ENCODE data around the gene HGF.

HGF gene

GRCh38 chr7:81714306-81714705, 55.5 kb downstream of the HGF start:
- no peak for DNase-seq

- no peak for DNase-seq
Measured at GRCh38 chr7:81710751-81711150, 59.1 kb downstream of the HGF start.

GRCh38 chr7:81709836-81710235, 60.0 kb downstream of the HGF start:
- DNase-seq = no peak

GRCh38 chr7:81707966-81708365, 61.9 kb downstream of the HGF start:
- no peak for DNase-seq

GRCh38 chr7:81707196-81707595, 62.7 kb downstream of the HGF start:
- no peak for DNase-seq

GRCh38 chr7:81705206-81705605, 64.6 kb downstream of the HGF start:
- DNase-seq = no peak

- no peak for DNase-seq
Measured at GRCh38 chr7:81704595-81704994, 65.3 kb downstream of the HGF start.

GRCh38 chr7:81698965-81699364, 70.9 kb downstream of the HGF start:
- no peak for DNase-seq

GRCh38 chr7:81694711-81695110, 75.1 kb downstream of the HGF start:
- DNase-seq = no peak

GRCh38 chr7:81693894-81694293, 76.0 kb downstream of the HGF start:
- DNase-seq = no peak

- DNase-seq = no peak
Measured at GRCh38 chr7:81693080-81693479, 76.8 kb downstream of the HGF start.

GRCh38 chr7:81692146-81692905, 77.5 kb downstream of the HGF start:
- DNase-seq = no peak

- DNase-seq = no peak
Measured at GRCh38 chr7:81691199-81691821, 78.5 kb downstream of the HGF start.

- no peak for DNase-seq
Measured at GRCh38 chr7:81690688-81691087, 79.2 kb downstream of the HGF start.

GRCh38 chr7:81690251-81690650, 79.6 kb downstream of the HGF start:
- DNase-seq = no peak

- no peak for DNase-seq
Measured at GRCh38 chr7:81688622-81689411, 81.0 kb downstream of the HGF start.

GRCh38 chr7:81687062-81687461, 82.8 kb downstream of the HGF start:
- DNase-seq = no peak

GRCh38 chr7:81685270-81685868, 84.5 kb downstream of the HGF start:
- DNase-seq = no peak

- DNase-seq = no peak
Measured at GRCh38 chr7:81684514-81685269, 85.2 kb downstream of the HGF start.

GRCh38 chr7:81684033-81684432, 85.8 kb downstream of the HGF start:
- no peak for DNase-seq

GRCh38 chr7:81682873-81683272, 87.0 kb downstream of the HGF start:
- no peak for DNase-seq

GRCh38 chr7:81680120-81680519, 89.7 kb downstream of the HGF start:
- no peak for DNase-seq

- no peak for DNase-seq
Measured at GRCh38 chr7:81676813-81677212, 93.0 kb downstream of the HGF start.
